Measurements from ENCODE around the gene SEZ6. TPM values are rescaled to one million over a fixed set of nuclear protein-coding genes. Genes with fewer than 3 reads are reported as not detected.

The SEZ6 gene
- total and polyA plus RNA-seq, 7 donors: 0.36 to 0.99 (median 0.54) TPM; not detected in 3

DNA sequence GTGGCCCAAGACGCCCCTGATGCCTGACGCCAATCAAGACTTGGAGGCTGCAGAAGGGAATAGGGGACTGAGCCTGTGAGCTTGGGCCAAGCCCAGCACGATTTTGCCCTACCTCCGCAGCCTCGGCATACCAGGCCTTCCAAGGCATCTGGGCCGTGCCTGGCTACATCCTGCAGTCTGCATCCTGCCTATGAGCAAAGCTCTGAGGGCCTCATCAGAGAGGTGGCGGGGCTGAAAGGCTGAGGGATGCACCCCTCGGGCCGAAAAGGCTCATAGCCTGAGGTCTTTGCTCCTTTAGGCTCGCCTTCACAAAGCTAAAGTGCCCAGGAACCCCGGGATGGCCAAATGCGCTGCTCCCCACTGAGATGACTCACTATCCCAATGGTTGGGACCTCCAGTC lies 2.5 kb downstream of the SEZ6 start:
- Histone ChIP-seq H3K36me3 (no peaks in the 10 kb centered on the region), H3K4me1 (peaks cover 0 to 14% (median 12%) of the 10 kb centered on the region in 4 donors), H3K9me3 (no peaks in the 10 kb centered on the region), H3K27ac (no peak overlapping the region), H3K27me3 (peaks cover 19 to 50% (median 30%) of the 10 kb centered on the region in 3 donors), H3K4me3 (no peak overlapping the region)
- no peak for DNase-seq
- TF ChIP-seq POLR2AphosphoS5 (IDR thresholded peaks at IDR 0.05) (no peak), EP300 (IDR thresholded peaks at IDR 0.05) (no peak), POLR2A (IDR thresholded peaks at IDR 0.05) (no peak)
- TF ChIP-seq, protein P1, sequence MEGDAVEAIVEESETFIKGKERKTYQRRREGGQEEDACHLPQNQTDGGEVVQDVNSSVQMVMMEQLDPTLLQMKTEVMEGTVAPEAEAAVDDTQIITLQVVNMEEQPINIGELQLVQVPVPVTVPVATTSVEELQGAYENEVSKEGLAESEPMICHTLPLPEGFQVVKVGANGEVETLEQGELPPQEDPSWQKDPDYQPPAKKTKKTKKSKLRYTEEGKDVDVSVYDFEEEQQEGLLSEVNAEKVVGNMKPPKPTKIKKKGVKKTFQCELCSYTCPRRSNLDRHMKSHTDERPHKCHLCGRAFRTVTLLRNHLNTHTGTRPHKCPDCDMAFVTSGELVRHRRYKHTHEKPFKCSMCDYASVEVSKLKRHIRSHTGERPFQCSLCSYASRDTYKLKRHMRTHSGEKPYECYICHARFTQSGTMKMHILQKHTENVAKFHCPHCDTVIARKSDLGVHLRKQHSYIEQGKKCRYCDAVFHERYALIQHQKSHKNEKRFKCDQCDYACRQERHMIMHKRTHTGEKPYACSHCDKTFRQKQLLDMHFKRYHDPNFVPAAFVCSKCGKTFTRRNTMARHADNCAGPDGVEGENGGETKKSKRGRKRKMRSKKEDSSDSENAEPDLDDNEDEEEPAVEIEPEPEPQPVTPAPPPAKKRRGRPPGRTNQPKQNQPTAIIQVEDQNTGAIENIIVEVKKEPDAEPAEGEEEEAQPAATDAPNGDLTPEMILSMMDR (IDR thresholded peaks at IDR 0.05): no peak
- 73 to 77% methylated on average over 12 of the region's 12 CpGs for WGBS, 2 donors
- intact Hi-C loops (cut with DNase I): no loop called here

- Histone ChIP-seq H3K9me3 (no peaks in the 10 kb centered on the region), H3K27ac (no peak overlapping the region), H3K27me3 (peaks cover 19 to 48% (median 30%) of the 10 kb centered on the region in 3 donors), H3K4me1 (peaks cover 0 to 14% (median 12%) of the 10 kb centered on the region in 4 donors), H3K36me3 (no peaks in the 10 kb centered on the region), H3K4me3 (no peak overlapping the region)
- intact Hi-C loops (cut with DNase I): no loop called here
- TF ChIP-seq, protein P1 (IDR thresholded peaks at IDR 0.05): no peak
- TF ChIP-seq POLR2AphosphoS5 (IDR thresholded peaks at IDR 0.05) (no peak), EP300 (IDR thresholded peaks at IDR 0.05) (no peak), POLR2A (IDR thresholded peaks at IDR 0.05) (no peak)
- DNase-seq: no peak
- 47 to 53% methylated on average over 4 of the region's 4 CpGs for WGBS, 2 donors
Measured at GRCh38 chr17:29002811-29003210, 3.0 kb downstream of the SEZ6 start.

DNA sequence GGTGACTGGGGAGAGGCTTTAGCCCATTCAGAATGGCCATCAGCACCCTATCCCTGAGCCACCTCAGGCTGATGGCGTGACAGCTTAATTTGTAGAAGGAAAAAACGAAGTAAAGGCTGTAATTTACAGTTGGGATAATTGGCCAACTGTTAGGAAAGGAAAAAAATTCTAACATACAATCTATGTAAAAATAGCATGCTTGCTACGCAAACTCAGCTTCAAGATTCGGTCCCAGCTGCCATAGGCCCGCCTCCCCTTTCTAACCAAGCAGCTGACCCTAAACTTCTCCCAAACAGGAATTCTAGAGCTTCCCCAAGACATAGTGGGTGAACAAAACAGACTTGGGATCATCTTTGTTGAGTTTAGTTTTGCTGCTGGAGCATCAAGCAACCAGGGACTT lies 4.9 kb downstream of the SEZ6 start:
- no peaks in the 10 kb centered on the region for H3K36me3 ChIP-seq
- no peaks in the 10 kb centered on the region for H3K9me3 ChIP-seq
- H3K4me1 ChIP-seq: peaks cover 0 to 9% (median 9%) of the 10 kb centered on the region in 4 donors
- H3K27ac ChIP-seq: no peak overlapping the region
- TF ChIP-seq POLR2A (IDR thresholded peaks at IDR 0.05): no peak
- TF ChIP-seq, protein P1 (IDR thresholded peaks at IDR 0.05): no peak
- TF ChIP-seq EP300 (IDR thresholded peaks at IDR 0.05): no peak
- no peak for TF ChIP-seq POLR2AphosphoS5 (IDR thresholded peaks at IDR 0.05)
- 74 to 82% methylated on average over 5 of the region's 5 CpGs for WGBS, 2 donors
- H3K27me3 ChIP-seq: peaks cover 19 to 31% (median 30%) of the 10 kb centered on the region in 3 donors
- no peak for DNase-seq
- intact Hi-C loops (cut with DNase I): no loop called here
- no peak overlapping the region for H3K4me3 ChIP-seq

- Histone ChIP-seq H3K27ac (no peak overlapping the region), H3K9me3 (no peaks in the 10 kb centered on the region), H3K36me3 (no peaks in the 10 kb centered on the region), H3K4me1 (no peaks in the 10 kb centered on the region), H3K4me3 (no peak overlapping the region), H3K27me3 (peaks cover 1 to 14% (median 13%) of the 10 kb centered on the region in 3 donors)
- TF ChIP-seq, protein P1 (IDR thresholded peaks at IDR 0.05): no peak
- no peak for TF ChIP-seq POLR2A (IDR thresholded peaks at IDR 0.05)
- TF ChIP-seq POLR2AphosphoS5 (IDR thresholded peaks at IDR 0.05): no peak
- no peak for TF ChIP-seq EP300 (IDR thresholded peaks at IDR 0.05)
- intact Hi-C loops (cut with DNase I): no loop called here
- no peak for DNase-seq
- 39 to 42% methylated on average over 5 of the region's 5 CpGs for WGBS, 2 donors
Measured at GRCh38 chr17:28999206-28999605, 6.6 kb downstream of the SEZ6 start.

GRCh38 chr17:28997806-28998205 lies 8.0 kb downstream of the SEZ6 start:
- Histone ChIP-seq H3K27ac (no peak overlapping the region), H3K4me1 (no peaks in the 10 kb centered on the region), H3K27me3 (peaks cover 0 to under 1% (median 0%) of the 10 kb centered on the region in 3 donors), H3K9me3 (no peaks in the 10 kb centered on the region), H3K36me3 (no peaks in the 10 kb centered on the region), H3K4me3 (no peak overlapping the region)
- intact Hi-C loops (cut with DNase I): no loop called here
- WGBS, 2 donors: 90 to 91% methylated on average over 1 of the region's 1 CpG
- TF ChIP-seq EP300 (IDR thresholded peaks at IDR 0.05) (no peak), POLR2AphosphoS5 (IDR thresholded peaks at IDR 0.05) (no peak), POLR2A (IDR thresholded peaks at IDR 0.05) (no peak)
- TF ChIP-seq, protein P1 (IDR thresholded peaks at IDR 0.05): no peak
- DNase-seq: no peak
